HCT116 (cell line): ENCODE measurements around the gene GPR142. TPM values are rescaled to one million over a fixed set of nuclear protein-coding genes. Genes with fewer than 3 reads are reported as not detected.

Experiments
- ATAC-seq: fragments of 200-7000 bp; cut with Tn5 transposase; 2 replicates; pipeline ENCODE4 v1.9.1; 2020; ENCODE audit warnings: mild to moderate bottlenecking, moderate library complexity
- BruUV-seq: library from RNA; stranded (reverse); fragments of 400-500 nt; replicated peaks from 2 replicates; lab custom pipeline; 2021; lab: Mats Ljungman, UMichigan
- CTCF ChIA-PET: fragments of 300-600 bp; sonication (Branson Sonifier 250); formaldehyde crosslinking; loops from one replicate; lab custom pipeline; 2021; ENCODE audit warnings: antibody characterized with exemption; lab: Charles Lee
- POLR2A ChIA-PET: fragments of 300-600, 350-600 bp; sonication (Branson Sonifier 250); formaldehyde crosslinking; loops from one replicate; lab custom pipeline; 2021; ENCODE audit warnings: antibody characterized with exemption; lab: Charles Lee
- RAD21 ChIA-PET, 2 experiments: fragments of 300-600 bp; sonication (Branson Sonifier 250); formaldehyde crosslinking; loops; one replicate each; lab custom pipeline; 2023; ENCODE audit warnings: low total read pairs in 2 of 2; ENCODE audit not compliant: uncharacterized antibody in 2 of 2, unreplicated experiment in 2 of 2, low non-redundant PET in 1 of 2; lab: Charles Lee
- DNase-seq: peaks from one replicate; pipeline ENCODE4 v3.0.0-alpha.2; 2010; ENCODE audit warnings: low read depth, low spot score
- H2AFZ ChIP-seq: fragments of 200-600 bp; shearing (Covaris generic), sonication (generic); 2 replicates; pipeline ENCODE4 v1.6.1; 2017; ENCODE audit warnings: low read depth, mixed run types, mixed read lengths, antibody characterized with exemption, low read length; ENCODE audit not compliant: poor library complexity, severe bottlenecking
- H3K27ac ChIP-seq: 2 replicates; pipeline ENCODE4 v1.5.1; 2012; ENCODE audit warnings: low read depth, low read length
- H3K27me3 ChIP-seq: fragments of 200-600 bp; sonication (generic); 2 replicates; pipeline ENCODE4 v1.6.1; 2016; ENCODE audit warnings: mixed run types, low read length, mixed read lengths; ENCODE audit not compliant: insufficient read depth
- H3K36me3 ChIP-seq, 2 experiments: fragments of 200-500 bp in 1 of 2; fragments of 200-600 bp in 1 of 2; sonication (Bioruptor generic) in 1 of 2; sonication (generic) in 1 of 2; 2 replicates each; pipeline versions ENCODE4 v1.5.1 to v1.6.1; 2014 to 2016; ENCODE audit warnings: low read length in 2 of 2, inconsistent platforms in 1 of 2, mixed read lengths in 1 of 2, mixed run types in 1 of 2; ENCODE audit not compliant: insufficient read depth in 2 of 2, control insufficient read depth in 1 of 2
- H3K4me1 ChIP-seq, 2 experiments: fragments of 200-600 bp in 1 of 2; sonication (generic) in 1 of 2; 2 replicates each; pipeline versions ENCODE4 v1.5.1 to v1.6.1; 2012 to 2017; ENCODE audit warnings: low read length in 2 of 2, inconsistent platforms in 1 of 2, mild to moderate bottlenecking in 1 of 2, mixed read lengths in 1 of 2, mixed run types in 1 of 2, moderate library complexity in 1 of 2; ENCODE audit not compliant: insufficient read depth in 2 of 2, control insufficient read depth in 1 of 2
- H3K4me2 ChIP-seq: fragments of 200-600 bp; sonication (generic); 2 replicates; pipeline ENCODE4 v1.6.1; 2017; ENCODE audit warnings: mixed run types, low read length, mixed read lengths
- H3K4me3 ChIP-seq, 2 experiments: fragments of 200-600 bp in 1 of 2; sonication (generic) in 1 of 2; replicated peaks in 1 of 2; 2 replicates each; pipeline ENCODE4 v1.5.1; 2011 to 2016; ENCODE audit warnings: low read length in 2 of 2, control low read depth in 1 of 2, low read depth in 1 of 2, mild to moderate bottlenecking in 1 of 2, mixed read lengths in 1 of 2, mixed run types in 1 of 2
- H3K79me2 ChIP-seq: fragments of 200-600 bp; sonication (generic); 2 replicates; pipeline ENCODE4 v1.6.1; 2017; ENCODE audit warnings: mild to moderate bottlenecking, mixed run types, low read length, moderate library complexity, mixed read lengths; ENCODE audit not compliant: insufficient read depth
- H3K9ac ChIP-seq: fragments of 200-600 bp; sonication (generic); 2 replicates; pipeline ENCODE4 v1.6.1; 2016; ENCODE audit warnings: low read length, mixed read lengths
- H3K9me2 ChIP-seq: fragments of 200-600 bp; sonication (generic), shearing (Covaris generic); 2 replicates; pipeline ENCODE4 v1.6.1; 2017; ENCODE audit warnings: mixed run types, mild to moderate bottlenecking, moderate library complexity; ENCODE audit not compliant: insufficient read depth
- H3K9me3 ChIP-seq, 2 experiments: fragments of 200-500 bp in 1 of 2; fragments of 200-600 bp in 1 of 2; sonication (Bioruptor generic) in 1 of 2; sonication (generic) in 1 of 2; 2 replicates each; pipeline ENCODE4 v1.6.1; 2014 to 2017; ENCODE audit warnings: low read length in 2 of 2, mixed read lengths in 2 of 2, inconsistent platforms in 1 of 2, low read depth in 1 of 2, mild to moderate bottlenecking in 1 of 2, mixed run types in 1 of 2, moderate library complexity in 1 of 2; ENCODE audit not compliant: control insufficient read depth in 1 of 2, insufficient read depth in 1 of 2
- H4K20me1 ChIP-seq: fragments of 200-600 bp; sonication (generic), shearing (Covaris generic); 2 replicates; pipeline ENCODE4 v1.6.1; 2017; ENCODE audit warnings: mixed run types, mild to moderate bottlenecking, moderate library complexity; ENCODE audit not compliant: insufficient read depth
- FOSL1 ChIP-seq: IDR thresholded peaks from 2 replicates; pipeline ENCODE4 v1.6.1; 2012; ENCODE audit warnings: low read depth
- JUND ChIP-seq: IDR thresholded peaks from 2 replicates; pipeline ENCODE4 v1.6.1; 2012
- SP1 ChIP-seq: IDR thresholded peaks from 2 replicates; pipeline ENCODE4 v1.6.1; 2012; ENCODE audit warnings: low read depth
- intact Hi-C: fragments of 100-400 bp; cut with micrococcal nuclease; formaldehyde crosslinking; loops from 2 replicates; pipeline ENCODE4 v1.10.0; 2022
- total RNA-seq: library from RNA; stranded (reverse); gene quantifications from one replicate; pipeline ENCODE4 v1.2.1, GENCODE V29; 2021; ENCODE audit not compliant: unreplicated experiment
- TF ChIP-seq, protein P1 (sequence below): IDR thresholded peaks from 2 replicates; pipeline ENCODE4 v1.6.1; 2012; ENCODE audit warnings: low read depth

GPR142 gene
- total RNA-seq, 1 experiment from 2014 or later: not detected

DNA sequence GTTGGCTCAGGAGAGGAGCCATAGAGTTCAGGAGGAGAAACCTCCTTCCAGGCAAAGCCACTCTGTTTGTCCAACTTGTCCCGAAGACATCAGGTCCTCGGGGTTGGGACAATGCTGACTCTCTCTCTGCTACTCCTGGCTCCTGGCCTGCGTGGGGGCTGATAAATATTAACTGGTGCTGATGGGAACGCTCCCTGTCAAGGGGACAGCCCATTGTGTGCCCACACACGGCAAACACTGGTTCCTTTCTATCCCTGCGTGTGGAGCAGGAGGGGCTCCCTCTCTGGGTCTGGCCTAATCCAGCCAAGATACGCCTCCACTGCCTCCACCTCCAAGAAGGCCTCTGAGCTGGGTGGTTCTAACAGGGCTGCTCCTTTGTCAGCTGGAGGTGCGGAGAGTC is 36.9 kb upstream of the GPR142 start:
- POLR2A ChIA-PET: no interaction called here
- H3K27me3 ChIP-seq: no peaks in the 10 kb centered on the region; the same call in 1 of the 2 replicates
- BruUV-seq: no TSS peak

More for the DNA sequence above, 36.9 kb upstream of the GPR142 start:
- no peak for TF ChIP-seq SP1
- TF ChIP-seq, protein P1, sequence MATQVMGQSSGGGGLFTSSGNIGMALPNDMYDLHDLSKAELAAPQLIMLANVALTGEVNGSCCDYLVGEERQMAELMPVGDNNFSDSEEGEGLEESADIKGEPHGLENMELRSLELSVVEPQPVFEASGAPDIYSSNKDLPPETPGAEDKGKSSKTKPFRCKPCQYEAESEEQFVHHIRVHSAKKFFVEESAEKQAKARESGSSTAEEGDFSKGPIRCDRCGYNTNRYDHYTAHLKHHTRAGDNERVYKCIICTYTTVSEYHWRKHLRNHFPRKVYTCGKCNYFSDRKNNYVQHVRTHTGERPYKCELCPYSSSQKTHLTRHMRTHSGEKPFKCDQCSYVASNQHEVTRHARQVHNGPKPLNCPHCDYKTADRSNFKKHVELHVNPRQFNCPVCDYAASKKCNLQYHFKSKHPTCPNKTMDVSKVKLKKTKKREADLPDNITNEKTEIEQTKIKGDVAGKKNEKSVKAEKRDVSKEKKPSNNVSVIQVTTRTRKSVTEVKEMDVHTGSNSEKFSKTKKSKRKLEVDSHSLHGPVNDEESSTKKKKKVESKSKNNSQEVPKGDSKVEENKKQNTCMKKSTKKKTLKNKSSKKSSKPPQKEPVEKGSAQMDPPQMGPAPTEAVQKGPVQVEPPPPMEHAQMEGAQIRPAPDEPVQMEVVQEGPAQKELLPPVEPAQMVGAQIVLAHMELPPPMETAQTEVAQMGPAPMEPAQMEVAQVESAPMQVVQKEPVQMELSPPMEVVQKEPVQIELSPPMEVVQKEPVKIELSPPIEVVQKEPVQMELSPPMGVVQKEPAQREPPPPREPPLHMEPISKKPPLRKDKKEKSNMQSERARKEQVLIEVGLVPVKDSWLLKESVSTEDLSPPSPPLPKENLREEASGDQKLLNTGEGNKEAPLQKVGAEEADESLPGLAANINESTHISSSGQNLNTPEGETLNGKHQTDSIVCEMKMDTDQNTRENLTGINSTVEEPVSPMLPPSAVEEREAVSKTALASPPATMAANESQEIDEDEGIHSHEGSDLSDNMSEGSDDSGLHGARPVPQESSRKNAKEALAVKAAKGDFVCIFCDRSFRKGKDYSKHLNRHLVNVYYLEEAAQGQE: no peak
- no peak for TF ChIP-seq FOSL1
- no peak for TF ChIP-seq JUND
- ChIA-PET CTCF (no interaction called here), RAD21 (no interaction called here)
- no peaks in the 10 kb centered on the region for H3K36me3 ChIP-seq
- no peak for ATAC-seq
- intact Hi-C loops: no loop called here
- H3K4me3 ChIP-seq: no peak overlapping the region
- H3K4me2 ChIP-seq: no peak overlapping the region
- H2AFZ ChIP-seq: no peak overlapping the region
- H3K9me2 ChIP-seq: no peaks in the 10 kb centered on the region
- H3K27ac ChIP-seq: no peak overlapping the region
- no peak for DNase-seq
- no peaks in the 10 kb centered on the region for H4K20me1 ChIP-seq
- H3K9me3 ChIP-seq: no peaks in the 10 kb centered on the region
- no peaks in the 10 kb centered on the region for H3K79me2 ChIP-seq
- H3K9ac ChIP-seq: no peak overlapping the region
- no peaks in the 10 kb centered on the region for H3K4me1 ChIP-seq
